ENCODE data around the gene DDX28.

DNA sequence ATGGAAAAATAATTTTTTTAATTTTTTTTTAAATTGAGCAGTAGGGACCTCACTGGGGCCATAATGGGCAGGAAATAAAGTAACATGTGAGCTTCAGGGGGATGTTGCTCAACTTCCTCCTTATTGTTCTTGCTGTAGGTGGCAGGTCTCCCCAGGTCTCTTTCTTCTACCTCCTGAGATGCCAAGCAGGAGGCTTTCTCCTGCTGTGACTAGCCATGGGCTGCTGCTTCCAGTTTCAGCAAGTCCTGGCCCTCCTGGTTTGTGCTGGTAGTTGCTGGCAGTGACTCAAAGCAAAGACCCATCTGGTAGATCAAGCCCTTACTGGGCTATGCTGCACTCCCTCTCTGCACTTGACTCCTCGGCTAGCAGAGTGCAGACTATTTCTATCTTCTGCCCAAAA, 9.6 kb downstream of the DDX28 start:
- TF ChIP-seq CTCF (IDR thresholded peaks at IDR 0.05; ENCODE audit: poor library complexity, severe bottlenecking) (no peak), POLR2AphosphoS5 (IDR thresholded peaks at IDR 0.05) (no peak), EP300 (conservative IDR thresholded peaks at IDR 0.05; ENCODE audit: poor library complexity, severe bottlenecking) (no peak)
- TF ChIP-seq, protein P1, sequence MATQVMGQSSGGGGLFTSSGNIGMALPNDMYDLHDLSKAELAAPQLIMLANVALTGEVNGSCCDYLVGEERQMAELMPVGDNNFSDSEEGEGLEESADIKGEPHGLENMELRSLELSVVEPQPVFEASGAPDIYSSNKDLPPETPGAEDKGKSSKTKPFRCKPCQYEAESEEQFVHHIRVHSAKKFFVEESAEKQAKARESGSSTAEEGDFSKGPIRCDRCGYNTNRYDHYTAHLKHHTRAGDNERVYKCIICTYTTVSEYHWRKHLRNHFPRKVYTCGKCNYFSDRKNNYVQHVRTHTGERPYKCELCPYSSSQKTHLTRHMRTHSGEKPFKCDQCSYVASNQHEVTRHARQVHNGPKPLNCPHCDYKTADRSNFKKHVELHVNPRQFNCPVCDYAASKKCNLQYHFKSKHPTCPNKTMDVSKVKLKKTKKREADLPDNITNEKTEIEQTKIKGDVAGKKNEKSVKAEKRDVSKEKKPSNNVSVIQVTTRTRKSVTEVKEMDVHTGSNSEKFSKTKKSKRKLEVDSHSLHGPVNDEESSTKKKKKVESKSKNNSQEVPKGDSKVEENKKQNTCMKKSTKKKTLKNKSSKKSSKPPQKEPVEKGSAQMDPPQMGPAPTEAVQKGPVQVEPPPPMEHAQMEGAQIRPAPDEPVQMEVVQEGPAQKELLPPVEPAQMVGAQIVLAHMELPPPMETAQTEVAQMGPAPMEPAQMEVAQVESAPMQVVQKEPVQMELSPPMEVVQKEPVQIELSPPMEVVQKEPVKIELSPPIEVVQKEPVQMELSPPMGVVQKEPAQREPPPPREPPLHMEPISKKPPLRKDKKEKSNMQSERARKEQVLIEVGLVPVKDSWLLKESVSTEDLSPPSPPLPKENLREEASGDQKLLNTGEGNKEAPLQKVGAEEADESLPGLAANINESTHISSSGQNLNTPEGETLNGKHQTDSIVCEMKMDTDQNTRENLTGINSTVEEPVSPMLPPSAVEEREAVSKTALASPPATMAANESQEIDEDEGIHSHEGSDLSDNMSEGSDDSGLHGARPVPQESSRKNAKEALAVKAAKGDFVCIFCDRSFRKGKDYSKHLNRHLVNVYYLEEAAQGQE (IDR thresholded peaks at IDR 0.05; ENCODE audit: borderline replicate concordance), result no peak

Measured in neural cell (in vitro differentiated cells).